Activated CD4-positive, alpha-beta T cell treated with anti-CD3 and anti-CD28 coated beads for 36 hours (primary cell): ENCODE data around the gene INPP5D. TPM values are rescaled to one million over a fixed set of nuclear protein-coding genes. Genes with fewer than 3 reads are reported as not detected.
"Not testable (repeated sequence)": the region's sequence is repeated elsewhere in the genome, so short reads cannot be mapped to it uniquely, and the experiment has no call there.

Experiments
- ATAC-seq: fragments of 200-7000 bp; cut with Tn5 transposase; one replicate; pipeline ENCODE4 v1.10.0; 2021; ENCODE audit warnings: mild to moderate bottlenecking, moderate library complexity
- CTCF ChIA-PET: fragments of 350-600 bp; sonication (Branson Sonifier 250); formaldehyde crosslinking; loops from one replicate; lab custom pipeline; 2021; ENCODE audit warnings: antibody characterized with exemption; lab: Charles Lee
- POLR2A ChIA-PET: fragments of 350-600 bp; sonication (Branson Sonifier 250); formaldehyde crosslinking; loops from one replicate; lab custom pipeline; 2021; ENCODE audit warnings: antibody characterized with exemption, inconsistent platforms; lab: Charles Lee
- DNase-seq: peaks from one replicate; pipeline ENCODE4 v3.0.0-alpha.2; 2020
- H3K27ac Mint-ChIP-seq: one replicate; pipeline ENCODE4 v1.8.0; 2021; ENCODE audit warnings: mixed read lengths
- H3K27me3 Mint-ChIP-seq: one replicate; pipeline ENCODE4 v1.8.0; 2021; ENCODE audit warnings: mixed read lengths
- H3K36me3 Mint-ChIP-seq: one replicate; pipeline ENCODE4 v1.8.0; 2021; ENCODE audit warnings: low read depth, mixed read lengths
- H3K4me1 Mint-ChIP-seq: one replicate; pipeline ENCODE4 v1.8.0; 2021; ENCODE audit warnings: mixed read lengths
- H3K4me3 Mint-ChIP-seq: one replicate; pipeline ENCODE4 v1.8.0; 2021; ENCODE audit warnings: mild to moderate bottlenecking, moderate library complexity, mixed read lengths
- H3K9me3 Mint-ChIP-seq: one replicate; pipeline ENCODE4 v1.8.0; 2021; ENCODE audit warnings: low read depth, mixed read lengths
- intact Hi-C, 2 experiments: fragments of 100-400 bp; cut with DNase I in 1 of 2; cut with micrococcal nuclease in 1 of 2; formaldehyde crosslinking; loops; one replicate each; pipeline versions ENCODE4 v1.14.2 to v1.15.1; 2022 to 2024; cut with DNase I, micrococcal nuclease
- total RNA-seq, 2 experiments: library from RNA; stranded (reverse); gene quantifications; one replicate each; pipeline ENCODE4 v1.2.3, GENCODE V29; 2021

The INPP5D gene
- total RNA-seq, 2 experiments from 2014 or later: 40.5 to 53.4 TPM

DNA sequence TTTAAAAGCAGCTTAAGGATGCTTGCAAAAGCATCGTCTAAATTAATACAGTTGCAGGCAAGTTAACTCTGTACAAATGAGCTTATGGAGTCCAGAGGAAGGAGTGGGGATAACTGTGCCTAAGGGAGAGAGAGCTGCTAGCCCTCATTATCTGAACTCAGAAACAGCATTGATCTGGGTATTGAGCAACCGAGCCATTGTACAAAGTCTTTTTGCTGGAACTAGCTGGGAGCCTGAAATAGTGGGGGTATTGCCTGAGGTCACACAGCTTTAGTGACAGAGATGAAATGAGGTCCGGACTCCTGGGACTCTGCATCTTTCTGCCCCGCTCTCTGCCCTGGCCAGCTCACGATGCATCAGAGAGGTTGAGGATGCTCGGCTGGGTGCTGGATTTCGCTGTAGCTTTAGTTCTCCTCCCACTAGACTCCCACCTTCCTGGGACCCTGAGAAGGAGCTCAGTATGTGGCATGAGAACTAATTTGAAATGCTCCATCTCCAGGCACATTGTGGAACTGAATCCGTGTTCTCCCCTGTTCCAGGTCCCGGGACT, 123.8 kb downstream of the INPP5D start:
- H3K27ac Mint-ChIP-seq: peak overlapping the region; percentile 0
- H3K9me3 Mint-ChIP-seq: no peaks in the 10 kb centered on the region
- no peak for DNase-seq
- no peaks in the 10 kb centered on the region for H3K4me1 Mint-ChIP-seq
- H3K4me3 Mint-ChIP-seq: no peak overlapping the region
- CTCF ChIA-PET: interaction anchor here (0.5 to 1.1 kb wide), 3 partner anchors 46 to 529 kb away, joined by 3 read pairs; no protein-coding TSS in a partner anchor
- no peaks in the 10 kb centered on the region for H3K27me3 Mint-ChIP-seq
- POLR2A ChIA-PET: no interaction called here
- ATAC-seq: no peak
- intact Hi-C loops: no loop called here
- peaks cover 48% of the 10 kb centered on the region for H3K36me3 Mint-ChIP-seq

DNA sequence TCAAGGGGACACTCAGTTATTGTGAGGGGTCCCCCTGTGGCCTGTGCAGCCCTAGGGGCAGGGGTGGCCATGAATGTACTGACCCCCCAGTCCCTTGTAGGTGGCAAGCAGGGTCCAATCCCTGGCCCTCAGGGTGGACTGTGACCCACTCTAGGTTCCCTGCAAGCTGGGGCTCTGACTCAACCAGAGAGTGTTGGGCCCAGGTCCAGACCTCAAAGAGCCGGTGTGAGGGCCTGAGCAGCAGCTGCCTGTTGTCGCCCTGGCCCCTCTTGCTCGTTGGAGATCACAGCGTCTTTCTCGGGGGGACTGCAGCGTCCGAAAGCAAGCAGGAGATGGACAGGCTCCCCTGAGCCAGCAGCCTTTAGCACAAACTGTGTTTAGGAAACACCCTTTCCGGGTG, 124.5 kb downstream of the INPP5D start:
- no peak overlapping the region for H3K27ac Mint-ChIP-seq
- H3K27me3 Mint-ChIP-seq: no peaks in the 10 kb centered on the region
- H3K4me1 Mint-ChIP-seq: no peaks in the 10 kb centered on the region
- no peak overlapping the region for H3K4me3 Mint-ChIP-seq
- DNase-seq (no peak), ATAC-seq (no peak)
- peaks cover 45% of the 10 kb centered on the region for H3K36me3 Mint-ChIP-seq
- ChIA-PET CTCF (interaction anchor here (0.6 kb wide), 1 partner anchor 46 kb away, joined by 3 read pairs; no protein-coding TSS in a partner anchor), POLR2A (no interaction called here)
- intact Hi-C loops: no loop called here
- H3K9me3 Mint-ChIP-seq: no peaks in the 10 kb centered on the region

DNA sequence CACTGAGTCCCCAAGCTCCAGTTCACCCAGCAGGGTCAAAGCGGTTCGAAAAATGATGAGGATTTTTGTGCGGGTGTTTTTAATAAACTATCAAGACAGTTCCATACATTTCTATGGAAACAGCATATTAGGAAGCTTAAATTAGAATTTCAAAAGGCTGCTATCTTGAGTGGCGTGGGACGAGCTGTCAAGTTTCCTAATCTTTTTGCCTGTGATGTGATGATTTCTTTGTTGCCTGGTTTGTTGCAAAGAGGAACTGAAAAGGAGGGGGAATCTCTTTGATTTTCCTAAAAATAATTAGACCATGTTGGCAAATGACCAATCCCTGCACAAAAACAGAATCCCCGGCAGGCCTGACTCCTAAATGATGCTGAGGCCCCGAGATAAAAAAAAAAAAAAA, 125.2 kb downstream of the INPP5D start:
- POLR2A ChIA-PET: no interaction called here
- intact Hi-C loops: no loop called here
- ATAC-seq: no peak

DNA sequence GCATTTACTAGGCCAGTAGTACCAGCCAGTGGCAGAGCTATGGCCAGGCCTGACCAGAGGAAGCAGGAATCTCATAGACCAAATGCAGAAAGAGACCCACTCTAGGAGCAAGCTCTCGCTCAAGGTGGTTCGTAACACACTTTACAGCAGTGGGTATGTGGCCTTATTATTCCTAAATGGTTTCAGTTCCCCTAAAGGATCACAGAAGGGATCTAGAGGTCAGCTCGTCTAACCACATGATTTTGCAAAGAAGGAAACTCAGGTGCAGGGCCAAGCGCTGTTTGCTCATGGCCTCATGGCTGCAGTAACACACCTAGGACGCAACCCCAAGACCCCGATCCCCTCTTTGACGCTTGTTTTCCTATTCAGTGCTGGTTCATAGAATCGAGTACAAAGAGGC, 125.8 kb downstream of the INPP5D start:
- no peak for ATAC-seq
- no peak overlapping the region for H3K27ac Mint-ChIP-seq
- peaks cover 51% of the 10 kb centered on the region for H3K36me3 Mint-ChIP-seq
- H3K27me3 Mint-ChIP-seq: no peaks in the 10 kb centered on the region
- H3K9me3 Mint-ChIP-seq: no peaks in the 10 kb centered on the region
- intact Hi-C loops: no loop called here
- ChIA-PET CTCF (interaction anchor here (1.0 kb wide), 1 partner anchor 132 kb away, joined by 4 read pairs; no protein-coding TSS in a partner anchor), POLR2A (no interaction called here)
- no peak for DNase-seq
- H3K4me1 Mint-ChIP-seq: no peaks in the 10 kb centered on the region
- no peak overlapping the region for H3K4me3 Mint-ChIP-seq

More for the DNA sequence above, 125.2 kb downstream of the INPP5D start:
- no peak overlapping the region for H3K4me3 Mint-ChIP-seq
- no peaks in the 10 kb centered on the region for H3K9me3 Mint-ChIP-seq
- DNase-seq: no peak
- peaks cover 47% of the 10 kb centered on the region for H3K36me3 Mint-ChIP-seq
- H3K27me3 Mint-ChIP-seq: no peaks in the 10 kb centered on the region
- H3K27ac Mint-ChIP-seq: no peak overlapping the region
- CTCF ChIA-PET: interaction anchor here (1.0 kb wide), 1 partner anchor 131 kb away, joined by 4 read pairs; no protein-coding TSS in a partner anchor
- no peaks in the 10 kb centered on the region for H3K4me1 Mint-ChIP-seq

DNA sequence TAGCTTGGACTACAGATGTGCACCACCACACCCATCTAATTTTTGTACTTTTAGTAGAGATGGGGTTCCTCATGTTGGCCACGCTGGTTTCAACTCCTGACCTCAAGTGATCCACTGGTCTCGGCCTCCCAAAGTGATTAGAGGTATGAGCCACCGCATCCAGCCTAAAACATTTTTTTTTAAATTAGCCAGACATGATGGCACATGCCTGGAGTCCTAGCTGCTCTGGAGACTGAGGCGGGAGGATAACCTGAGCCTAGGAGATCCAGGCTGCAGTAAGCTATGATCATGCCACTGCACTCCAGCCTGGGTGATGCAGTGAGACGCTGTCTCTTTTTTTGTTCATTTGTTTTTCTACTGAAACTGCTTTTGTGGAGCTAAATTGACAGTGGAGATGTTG, 126.7 kb downstream of the INPP5D start:
- peaks cover 53% of the 10 kb centered on the region for H3K36me3 Mint-ChIP-seq
- POLR2A ChIA-PET: no interaction called here
- no peak for ATAC-seq
- no peaks in the 10 kb centered on the region for H3K4me1 Mint-ChIP-seq
- no peaks in the 10 kb centered on the region for H3K27me3 Mint-ChIP-seq
- DNase-seq: no peak
- H3K9me3 Mint-ChIP-seq: no peaks in the 10 kb centered on the region
- CTCF ChIA-PET: no interaction called here
- intact Hi-C loops: no loop called here
- no peak overlapping the region for H3K4me3 Mint-ChIP-seq
- H3K27ac Mint-ChIP-seq: no peak overlapping the region

DNA sequence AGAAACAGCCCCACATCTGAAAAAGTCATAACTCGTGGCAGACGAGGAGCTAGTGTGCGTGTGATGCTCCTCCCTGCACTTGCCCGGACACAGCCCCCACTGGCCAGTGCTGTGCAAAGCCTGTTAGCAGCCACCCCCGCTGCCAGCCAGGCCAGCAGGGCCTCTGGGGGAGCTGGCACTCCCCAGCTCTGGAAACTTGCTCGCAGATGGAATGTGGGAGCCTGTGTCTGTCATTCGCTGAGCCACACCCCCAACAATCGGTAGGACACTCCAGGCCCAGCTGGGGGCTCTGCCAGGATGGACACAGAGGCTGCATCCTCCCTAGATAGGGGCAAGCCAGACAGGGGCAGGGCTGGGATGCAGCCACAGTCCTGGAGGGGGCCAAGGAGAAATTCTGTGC, 128.9 kb downstream of the INPP5D start:
- H3K27me3 Mint-ChIP-seq: no peaks in the 10 kb centered on the region
- ATAC-seq (no peak), DNase-seq (no peak)
- H3K27ac Mint-ChIP-seq: no peak overlapping the region
- H3K36me3 Mint-ChIP-seq: peaks cover 59% of the 10 kb centered on the region
- no peak overlapping the region for H3K4me3 Mint-ChIP-seq
- POLR2A ChIA-PET: no interaction called here
- no peaks in the 10 kb centered on the region for H3K4me1 Mint-ChIP-seq
- no peaks in the 10 kb centered on the region for H3K9me3 Mint-ChIP-seq
- intact Hi-C loops: no loop called here
- CTCF ChIA-PET: no interaction called here

DNA sequence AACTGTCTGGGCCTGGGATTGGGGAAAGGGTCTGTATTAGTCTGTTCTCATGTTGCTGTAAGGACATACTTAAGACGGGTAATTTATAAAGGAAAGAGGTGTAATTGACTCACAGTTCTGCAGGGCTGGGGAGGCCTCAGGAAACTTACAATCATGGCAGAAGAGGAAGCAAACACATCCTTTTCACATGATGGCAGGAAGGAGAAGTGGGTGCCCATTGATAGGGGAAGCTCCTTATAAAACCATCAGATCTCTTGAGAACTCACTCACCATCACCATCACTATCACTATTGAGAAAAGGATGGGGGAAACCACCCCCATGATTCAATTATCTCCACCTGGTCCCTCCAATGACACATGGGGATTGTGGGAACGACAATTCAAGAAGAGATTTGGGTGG, 130.9 kb downstream of the INPP5D start:
- CTCF ChIA-PET: interaction anchor here (0.6 to 1.5 kb wide), 2 partner anchors 137 to 1739 kb away, joined by 3 read pairs; no protein-coding TSS in a partner anchor
- H3K4me1 Mint-ChIP-seq, DNase-seq, intact Hi-C loops, POLR2A ChIA-PET, H3K27me3 Mint-ChIP-seq, H3K4me3 Mint-ChIP-seq, H3K9me3 Mint-ChIP-seq, ATAC-seq: not testable (repeated sequence)
- H3K36me3 Mint-ChIP-seq: peaks cover 53% of the 10 kb centered on the region
- H3K27ac Mint-ChIP-seq: peak overlapping the region; percentile 15

DNA sequence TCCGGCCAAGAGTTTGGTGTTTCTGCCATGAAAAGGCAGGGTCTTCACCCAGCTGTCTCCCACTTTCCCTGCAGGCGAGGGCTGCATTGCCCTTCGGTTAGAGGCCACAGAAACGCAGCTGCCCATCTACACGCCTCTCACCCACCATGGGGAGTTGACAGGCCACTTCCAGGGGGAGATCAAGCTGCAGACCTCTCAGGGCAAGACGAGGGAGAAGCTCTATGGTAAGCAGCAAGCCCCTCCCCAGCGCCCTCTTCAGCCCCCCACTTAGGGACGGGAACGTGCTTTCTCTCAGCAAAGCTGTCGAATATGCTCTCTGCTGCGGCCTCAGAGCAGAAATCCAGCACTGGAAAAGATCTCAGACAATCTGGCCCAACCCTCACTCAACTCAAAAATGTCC, 133.6 kb downstream of the INPP5D start:
- no peak overlapping the region for H3K4me3 Mint-ChIP-seq
- no peak for DNase-seq
- intact Hi-C loops: no loop called here
- H3K27ac Mint-ChIP-seq: no peak overlapping the region
- ATAC-seq: no peak
- H3K4me1 Mint-ChIP-seq: no peaks in the 10 kb centered on the region
- ChIA-PET POLR2A (no interaction called here), CTCF (no interaction called here)
- H3K27me3 Mint-ChIP-seq: no peaks in the 10 kb centered on the region
- H3K9me3 Mint-ChIP-seq: no peaks in the 10 kb centered on the region
- H3K36me3 Mint-ChIP-seq: peaks cover 59% of the 10 kb centered on the region

DNA sequence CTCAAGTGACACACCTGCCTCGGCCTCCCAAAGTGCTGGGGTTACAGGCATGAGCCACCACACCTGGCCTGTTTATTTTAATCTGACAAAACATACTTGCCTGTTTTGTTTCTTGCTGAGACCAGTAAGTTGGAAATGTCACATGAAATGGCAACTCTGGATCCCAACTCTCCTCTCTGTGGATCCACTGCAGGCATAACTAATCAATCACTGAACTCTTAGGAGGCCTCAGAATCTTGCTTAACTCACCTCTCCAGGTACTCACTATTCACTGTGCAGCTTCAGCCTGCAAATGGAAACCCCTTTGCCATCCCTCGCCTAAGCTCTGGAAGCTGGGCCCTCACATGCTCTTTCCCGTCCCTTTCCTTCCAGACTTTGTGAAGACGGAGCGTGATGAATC, 134.9 kb downstream of the INPP5D start:
- CTCF ChIA-PET: no interaction called here
- ATAC-seq (no peak), DNase-seq (no peak)
- Mint-ChIP-seq H3K4me1 (no peaks in the 10 kb centered on the region), H3K9me3 (no peaks in the 10 kb centered on the region), H3K27me3 (no peaks in the 10 kb centered on the region), H3K27ac (peak overlapping the region; percentile 22), H3K36me3 (peaks cover 54% of the 10 kb centered on the region), H3K4me3 (no peak overlapping the region)
- POLR2A ChIA-PET: interaction anchor here (0.5 kb wide), 1 partner anchor 217 kb away, joined by 3 read pairs; no protein-coding TSS in a partner anchor
- intact Hi-C loops: no loop called here

DNA sequence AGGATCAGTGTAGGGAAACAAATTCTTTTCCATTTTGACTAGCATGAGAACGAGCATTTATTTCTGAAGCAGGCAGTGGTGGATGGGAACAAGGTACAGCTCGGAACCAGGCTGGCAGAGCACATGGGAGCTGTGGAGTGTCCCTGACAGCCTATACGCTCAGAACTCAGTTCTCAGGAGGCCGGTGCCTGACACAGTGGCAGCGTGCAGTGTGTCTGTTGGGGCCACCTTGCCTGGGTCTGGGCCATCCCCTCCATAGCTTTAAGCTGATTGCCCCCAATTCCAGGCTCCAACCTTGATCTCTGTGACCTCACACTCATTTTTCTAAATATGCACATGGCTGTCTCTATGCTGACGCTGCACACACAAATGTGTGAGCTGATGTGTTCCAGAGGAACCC, 136.9 kb downstream of the INPP5D start:
- intact Hi-C loops: no loop called here
- POLR2A ChIA-PET: no interaction called here
- CTCF ChIA-PET: no interaction called here

DNA sequence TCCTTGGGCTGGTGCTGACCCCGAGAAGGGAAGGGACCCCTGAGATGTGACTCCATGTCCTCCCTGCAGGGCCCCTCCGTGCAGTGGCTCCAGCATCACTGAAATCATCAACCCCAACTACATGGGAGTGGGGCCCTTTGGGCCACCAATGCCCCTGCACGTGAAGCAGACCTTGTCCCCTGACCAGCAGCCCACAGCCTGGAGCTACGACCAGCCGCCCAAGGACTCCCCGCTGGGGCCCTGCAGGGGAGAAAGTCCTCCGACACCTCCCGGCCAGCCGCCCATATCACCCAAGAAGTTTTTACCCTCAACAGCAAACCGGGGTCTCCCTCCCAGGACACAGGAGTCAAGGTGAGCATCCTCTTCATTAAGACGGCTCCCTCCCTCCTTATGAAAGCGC, 137.9 kb downstream of the INPP5D start:
- ATAC-seq (no peak), DNase-seq (no peak)
- H3K4me3 Mint-ChIP-seq: no peak overlapping the region
- no peak overlapping the region for H3K27ac Mint-ChIP-seq
- H3K9me3 Mint-ChIP-seq: peaks cover 3% of the 10 kb centered on the region
- CTCF ChIA-PET: no interaction called here
- H3K27me3 Mint-ChIP-seq: no peaks in the 10 kb centered on the region
- intact Hi-C loops: no loop called here
- peaks cover 55% of the 10 kb centered on the region for H3K36me3 Mint-ChIP-seq
- POLR2A ChIA-PET: no interaction called here
- no peaks in the 10 kb centered on the region for H3K4me1 Mint-ChIP-seq

More for the DNA sequence above, 136.9 kb downstream of the INPP5D start:
- no peak for ATAC-seq
- H3K36me3 Mint-ChIP-seq: peaks cover 54% of the 10 kb centered on the region
- no peaks in the 10 kb centered on the region for H3K4me1 Mint-ChIP-seq
- DNase-seq: no peak
- H3K27ac Mint-ChIP-seq: no peak overlapping the region
- no peaks in the 10 kb centered on the region for H3K27me3 Mint-ChIP-seq
- no peak overlapping the region for H3K4me3 Mint-ChIP-seq
- H3K9me3 Mint-ChIP-seq: no peaks in the 10 kb centered on the region

DNA sequence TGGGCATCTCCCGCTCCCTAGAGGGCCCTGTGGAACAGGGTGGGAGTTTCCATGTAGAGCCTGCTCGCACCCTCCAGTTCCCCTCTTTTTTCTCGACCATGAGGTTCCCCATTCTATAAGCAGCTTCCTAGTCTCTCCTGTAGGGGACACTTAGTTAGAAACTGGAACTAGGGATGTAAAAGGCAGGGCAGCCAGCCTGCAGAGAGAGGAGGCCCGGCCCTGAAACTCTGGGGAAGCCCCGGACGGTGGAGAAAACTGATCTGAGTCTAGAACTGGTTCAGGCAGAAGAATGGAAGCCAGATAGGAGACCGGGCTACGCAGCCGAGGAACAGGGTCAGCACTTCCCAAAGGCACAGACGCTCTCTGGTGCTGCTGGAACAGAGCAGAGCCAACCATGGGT, 139.7 kb downstream of the INPP5D start:
- Mint-ChIP-seq H3K27ac (no peak overlapping the region), H3K36me3 (peaks cover 68% of the 10 kb centered on the region), H3K27me3 (no peaks in the 10 kb centered on the region), H3K4me3 (no peak overlapping the region), H3K9me3 (peaks cover 3% of the 10 kb centered on the region), H3K4me1 (no peaks in the 10 kb centered on the region)
- no peak for DNase-seq
- ChIA-PET POLR2A (no interaction called here), CTCF (no interaction called here)
- intact Hi-C loops: no loop called here
- ATAC-seq: no peak
